AG09309 (cell line): Measurements from ENCODE around the gene SMYD2.

Source experiments
- DNase-seq: peaks from one replicate; pipeline ENCODE4 v3.0.0-alpha.2; 2010; ENCODE audit warnings: low read depth
- H3K4me3 ChIP-seq: 2 replicates; pipeline ENCODE4 v1.5.1; 2011; ENCODE audit warnings: mild to moderate bottlenecking, low read depth, low read length, moderate library complexity; ENCODE audit not compliant: control insufficient read depth
- CTCF ChIP-seq: IDR thresholded peaks from 2 replicates; pipeline ENCODE4 v1.5.1; 2011; ENCODE audit warnings: mild to moderate bottlenecking, low read depth, low read length, inconsistent platforms; ENCODE audit not compliant: insufficient read depth, control insufficient read depth; ENCODE audit errors: missing control alignments

SMYD2 gene

DNA sequence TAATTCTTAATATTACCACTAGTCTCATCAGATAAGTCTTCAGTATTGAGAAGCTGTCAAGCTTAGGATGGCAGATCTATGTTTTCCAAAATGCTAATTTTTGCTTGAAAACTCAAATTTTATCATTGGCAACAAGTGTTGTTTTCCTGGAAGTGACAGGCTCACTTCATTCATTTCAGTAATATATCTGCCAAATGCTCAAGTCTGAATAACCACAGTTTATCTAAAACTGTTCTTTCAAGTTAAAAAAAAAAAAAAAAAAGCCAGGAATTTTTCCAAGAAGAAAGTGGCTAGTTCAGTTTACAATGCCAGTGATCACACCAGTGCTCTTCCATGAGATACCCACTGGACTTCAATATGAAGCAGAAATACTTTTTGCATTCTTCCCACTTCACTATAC, 20.6 kb downstream of the SMYD2 start:
- no peak for DNase-seq
- no peak overlapping the region for H3K4me3 ChIP-seq
- TF ChIP-seq CTCF = no peak

DNA sequence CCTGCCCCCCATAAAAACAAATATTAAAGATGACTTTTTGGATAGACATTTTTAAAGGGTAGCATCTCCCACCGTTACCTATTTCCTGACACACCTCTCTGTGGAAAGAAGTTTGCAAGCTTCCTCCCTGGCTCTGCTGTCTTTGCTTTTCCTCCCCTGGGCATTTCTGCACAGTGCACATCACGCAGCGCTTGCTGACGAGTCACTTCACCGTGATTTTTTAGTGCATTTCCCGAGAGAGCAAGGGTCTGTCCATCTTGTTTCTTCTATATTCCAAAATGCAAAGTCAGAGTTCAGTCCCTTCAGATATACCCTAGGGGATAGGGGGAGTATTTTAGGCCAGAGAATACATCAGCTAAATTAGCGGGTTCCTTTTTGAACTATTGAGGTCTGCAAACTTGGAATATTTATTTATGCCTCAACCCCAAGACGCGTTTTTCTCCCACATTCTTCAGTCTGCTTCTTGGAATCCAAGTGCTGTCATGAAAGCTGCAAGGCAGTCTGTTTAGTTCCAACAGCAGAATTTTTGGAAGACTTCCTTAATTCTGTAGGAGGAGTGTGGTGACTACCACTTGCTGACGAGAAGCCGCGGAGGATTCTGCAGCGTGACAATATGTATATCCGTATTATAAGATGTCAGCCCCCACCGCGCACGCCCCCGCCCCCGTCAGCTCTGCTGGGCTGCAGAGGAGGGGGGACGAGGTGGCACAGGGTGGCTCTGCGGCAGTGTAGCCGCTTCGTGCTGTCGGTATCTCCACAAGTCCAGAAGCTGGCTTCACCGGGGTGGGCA, 22.4 kb downstream of the SMYD2 start:
- no peak for TF ChIP-seq CTCF
- no peak for DNase-seq
- H3K4me3 ChIP-seq = no peak overlapping the region

- no peak for DNase-seq
- no peak overlapping the region for H3K4me3 ChIP-seq
- no peak for TF ChIP-seq CTCF
Measured at GRCh38 chr1:214305164-214305751, 24.3 kb downstream of the SMYD2 start.

DNA sequence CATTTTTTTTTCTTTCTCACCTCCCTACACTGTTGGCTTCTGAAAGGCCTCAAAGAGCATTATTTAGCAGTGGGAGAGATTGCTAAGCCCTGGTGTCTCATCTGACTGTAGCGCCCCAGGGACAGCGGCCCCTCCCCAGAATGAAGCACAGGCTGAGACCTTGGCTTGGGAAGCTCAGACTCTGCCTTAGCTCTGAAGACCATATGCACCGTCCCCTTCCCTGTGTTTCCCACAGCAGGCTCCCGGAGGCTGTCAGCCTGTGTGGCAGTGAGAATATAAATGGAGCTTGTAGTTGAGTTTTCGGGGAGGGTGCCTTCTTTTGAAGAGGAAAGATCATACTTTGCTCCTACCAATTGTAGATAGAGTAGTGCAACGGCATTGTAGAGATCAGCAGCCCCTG, 25.3 kb downstream of the SMYD2 start:
- DNase-seq = no peak
- no peak overlapping the region for H3K4me3 ChIP-seq

DNA sequence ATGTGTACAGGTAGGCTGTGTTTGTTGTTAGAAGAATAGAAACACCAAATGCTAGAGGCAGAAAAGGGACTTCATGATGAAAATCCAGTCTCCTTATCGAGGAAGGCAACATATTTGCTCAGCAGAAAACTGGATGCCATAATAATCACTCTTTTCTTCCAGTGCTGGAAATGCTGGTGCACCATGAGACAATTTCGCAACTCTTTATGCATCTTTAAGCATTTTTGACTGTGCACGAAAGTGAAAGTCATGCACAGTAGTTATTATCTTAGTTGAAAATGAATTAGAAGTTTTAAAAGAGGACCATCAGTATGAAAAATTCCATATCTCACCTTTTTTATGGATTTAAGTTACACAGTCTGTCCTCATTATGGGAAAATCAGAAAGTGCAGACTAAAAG, 29.1 kb downstream of the SMYD2 start:
- H3K4me3 ChIP-seq = no peak overlapping the region
- no peak for DNase-seq
- TF ChIP-seq CTCF = no peak

More for the DNA sequence above, 25.3 kb downstream of the SMYD2 start:
- TF ChIP-seq CTCF = no peak

GRCh38 chr1:214310777-214311690, 30.1 kb downstream of the SMYD2 start:
- DNase-seq = no peak
- TF ChIP-seq CTCF = no peak
- H3K4me3 ChIP-seq = no peak overlapping the region
